GM18498 (cell line): Measurements from ENCODE around the gene CSDE1.

Experiments used
- ATAC-seq: cut with Tn5 transposase; IDR thresholded peaks from one replicate; pipeline ENCODE4 v1.9.1; 2021; ENCODE audit warnings: mild to moderate bottlenecking, moderate library complexity; ENCODE audit not compliant: unreplicated experiment

The CSDE1 gene

DNA sequence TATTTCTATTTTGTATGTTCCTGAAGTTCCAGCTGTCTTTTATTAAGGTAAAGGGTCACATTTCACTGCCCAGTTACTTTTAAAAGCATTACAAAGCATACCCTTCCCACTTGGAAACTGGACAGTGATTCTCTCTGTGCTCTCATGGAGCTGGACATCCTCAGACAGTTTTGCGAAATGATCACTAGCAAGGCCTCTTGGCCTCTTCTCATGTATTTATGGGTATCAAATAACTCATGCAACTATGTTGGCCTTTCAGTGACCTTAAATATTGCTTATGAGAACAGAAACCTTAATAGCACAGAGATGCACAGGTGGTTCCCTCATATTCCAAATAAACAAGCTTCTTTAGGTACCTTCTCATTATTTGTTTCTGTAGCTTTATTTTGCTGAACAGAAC lies 54.5 kb downstream of the CSDE1 start:
- peak; percentile 54 for ATAC-seq

DNA sequence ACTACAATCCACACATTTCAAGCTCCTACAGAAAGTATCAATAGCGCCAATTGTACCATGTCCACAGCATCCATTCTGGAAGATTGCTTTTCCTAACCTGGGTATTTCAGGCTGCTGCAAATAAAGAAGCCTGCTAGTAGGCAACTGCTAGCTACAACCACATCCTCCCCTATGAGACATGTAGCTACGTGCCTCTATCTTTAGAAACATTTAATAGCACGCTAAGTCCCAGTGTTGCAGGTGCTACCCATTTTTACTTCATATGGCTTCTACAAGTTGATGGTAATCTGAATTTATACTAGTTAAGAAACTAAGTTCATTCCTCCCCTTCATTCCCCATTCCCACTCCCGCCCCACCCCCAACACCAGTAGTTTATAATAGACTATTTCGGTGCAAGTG lies 55.0 kb downstream of the CSDE1 start:
- ATAC-seq = no peak

DNA sequence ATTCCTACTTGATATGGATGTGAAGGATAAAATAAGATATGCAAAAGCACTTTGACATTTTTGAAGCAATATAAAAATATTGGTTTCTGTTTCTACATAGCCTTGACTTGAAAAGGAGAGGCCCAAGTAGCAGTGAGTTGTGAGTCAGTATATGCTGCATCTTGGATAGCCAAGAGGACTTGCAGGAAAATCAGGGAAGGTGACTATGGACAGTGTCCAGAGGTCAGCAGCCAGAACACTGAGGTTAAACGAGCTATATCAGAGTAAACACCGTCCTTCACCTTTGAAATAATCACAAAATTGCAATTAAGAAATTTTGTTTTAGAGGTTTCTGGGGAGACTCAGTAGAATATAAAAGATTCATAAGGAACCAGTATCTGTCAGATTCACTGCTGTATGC lies 55.9 kb downstream of the CSDE1 start:
- ATAC-seq = no peak

DNA sequence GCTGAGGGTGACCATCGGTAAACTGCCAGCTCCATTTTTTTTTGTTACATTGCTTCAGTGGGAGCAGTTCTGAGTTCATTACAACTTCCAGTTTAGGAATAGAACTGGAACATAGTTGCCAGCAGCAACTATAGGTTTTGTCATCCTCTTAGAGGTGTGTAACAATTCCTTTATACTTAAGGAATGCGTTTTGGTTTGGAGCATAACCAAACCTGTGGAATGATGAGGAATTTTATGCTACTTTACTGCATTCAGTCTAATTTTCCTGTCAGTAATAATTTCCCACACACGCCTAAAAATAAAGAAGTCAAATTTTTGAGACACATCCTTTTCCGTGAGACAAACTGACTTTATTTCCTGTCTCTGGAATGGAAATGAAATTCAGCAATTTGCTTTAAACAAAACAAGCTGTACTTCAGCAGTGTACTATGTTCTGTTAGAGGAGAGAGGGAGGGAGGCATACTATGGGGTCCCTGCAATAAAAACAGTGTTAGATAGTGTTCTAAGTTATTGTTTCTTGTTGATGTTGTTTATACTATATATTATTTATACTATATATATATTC lies 57.7 kb downstream of the CSDE1 start:
- no peak for ATAC-seq

DNA sequence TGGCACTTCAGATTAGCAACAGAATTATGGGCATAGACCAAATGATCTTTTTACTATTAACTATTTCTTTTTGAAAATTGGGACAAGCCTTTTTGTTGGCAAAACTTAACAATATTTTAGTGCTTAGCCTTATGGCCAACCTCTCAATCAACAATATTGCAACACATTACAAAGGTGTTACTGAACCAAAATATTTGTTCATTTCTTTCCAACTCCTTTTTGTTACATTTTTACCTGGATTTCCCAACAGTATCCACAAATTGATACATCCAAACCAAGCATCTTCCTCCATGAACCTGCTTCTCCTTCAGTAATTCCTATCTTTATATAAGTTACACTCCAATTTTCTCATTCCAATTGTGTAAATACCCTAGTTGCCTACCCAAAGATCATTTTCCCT lies 61.0 kb downstream of the CSDE1 start:
- no peak for ATAC-seq

DNA sequence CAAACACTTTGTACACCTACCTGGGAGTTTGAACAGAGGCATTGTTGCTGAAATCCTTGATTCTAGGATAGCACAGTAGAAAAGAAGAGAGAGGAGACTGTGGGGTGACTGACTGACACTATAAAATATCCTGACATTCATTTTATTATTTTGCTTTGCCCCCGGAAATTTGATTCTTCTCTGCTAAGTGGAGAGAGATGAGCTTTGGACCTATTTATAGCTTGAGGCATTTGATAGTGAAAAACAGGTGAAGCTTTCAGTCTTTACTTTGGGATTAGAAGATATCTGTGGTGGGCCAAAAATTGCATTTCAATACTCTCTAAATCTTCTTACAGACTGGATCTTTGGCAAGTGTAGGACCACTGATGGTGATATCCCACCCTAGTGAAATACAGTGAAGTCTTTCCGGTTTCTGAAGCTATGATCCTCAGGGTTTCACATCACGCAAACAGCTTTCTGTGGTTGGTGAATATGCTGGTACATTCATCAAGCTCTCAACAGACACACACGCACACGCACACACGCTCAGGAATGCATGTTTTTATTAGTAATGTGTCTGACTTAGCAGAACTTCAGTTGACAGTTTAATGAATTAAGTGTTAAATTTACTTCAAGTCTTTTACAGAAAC lies 62.2 kb downstream of the CSDE1 start, which contains the start of gene AMPD1:
Gene AMPD1 (minus strand): TSS at position 117 of the 629 bp plus-strand sequence. CDS start 75 bp downstream, at position 42.
- no peak for ATAC-seq

DNA sequence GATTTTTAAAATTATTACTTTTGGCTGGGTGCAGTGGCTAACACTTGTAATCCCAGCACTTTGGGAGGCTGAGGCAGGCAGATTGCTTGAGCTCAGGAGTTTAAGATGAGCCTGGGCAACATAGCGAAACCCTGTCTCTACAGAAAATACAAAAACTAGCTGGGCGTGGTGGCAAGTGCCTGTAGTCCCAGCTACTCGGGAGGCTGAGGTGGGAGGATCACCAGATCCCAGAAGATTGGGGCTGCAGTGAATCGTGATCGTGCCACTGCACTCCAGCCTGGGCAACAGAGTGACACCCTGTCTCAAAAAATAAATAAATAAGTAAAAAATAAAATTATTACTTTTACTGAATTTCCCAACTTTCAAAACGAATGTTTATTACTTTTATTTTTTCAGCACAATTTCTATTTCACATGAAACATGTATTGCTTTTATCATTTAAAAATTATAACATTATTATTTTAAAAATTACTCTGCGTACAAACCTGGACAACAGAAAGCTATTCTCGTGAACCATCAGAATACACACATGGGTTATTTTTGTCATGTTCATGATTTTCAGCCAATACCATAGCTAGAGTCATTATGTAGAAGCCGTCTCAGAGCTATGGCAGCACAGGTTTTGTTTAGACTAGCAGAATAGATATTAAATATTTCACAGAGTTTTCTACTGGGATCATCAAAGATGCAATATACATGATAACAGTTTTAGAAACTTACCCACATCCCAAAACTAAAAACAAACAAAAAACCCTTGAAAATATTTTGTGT lies 63.1 kb downstream of the CSDE1 start:
- ATAC-seq = no peak

DNA sequence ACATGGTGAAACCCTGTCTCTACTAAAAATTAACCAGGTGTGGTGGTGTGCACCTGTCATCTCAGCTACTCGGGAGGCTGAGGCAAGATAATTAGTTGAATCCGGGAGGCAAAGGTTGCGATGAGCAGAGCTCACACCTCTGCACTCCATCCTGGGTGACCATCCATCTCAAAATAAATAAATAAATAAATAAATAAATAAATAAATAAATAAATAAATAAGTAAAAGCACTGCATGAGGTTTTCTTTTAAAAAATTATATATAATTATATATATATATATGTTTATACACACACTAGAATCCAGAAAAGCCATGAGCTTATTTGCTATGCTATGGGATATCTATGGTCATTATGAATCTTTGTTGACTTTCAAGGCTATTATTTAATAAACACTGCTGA lies 64.8 kb downstream of the CSDE1 start:
- no peak for ATAC-seq

DNA sequence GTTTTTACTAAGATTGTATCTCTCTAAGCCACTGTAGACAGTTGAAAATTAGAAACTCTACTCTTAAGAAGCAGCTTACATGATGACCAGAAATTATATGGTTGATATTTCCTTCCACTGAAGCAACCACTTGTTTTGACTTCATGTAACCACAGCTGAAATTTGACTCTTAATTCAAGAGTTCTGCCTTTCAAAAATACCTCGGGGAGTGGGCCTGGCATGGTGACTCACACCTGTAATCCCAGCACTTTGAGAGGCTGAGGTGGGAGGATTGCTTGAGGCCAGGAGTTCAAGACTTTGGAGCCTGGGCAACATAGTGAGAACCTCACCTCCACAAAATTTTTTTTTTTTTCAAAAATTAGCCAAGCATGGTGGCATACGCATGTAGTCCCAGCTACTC lies 66.7 kb downstream of the CSDE1 start:
- no peak for ATAC-seq

DNA sequence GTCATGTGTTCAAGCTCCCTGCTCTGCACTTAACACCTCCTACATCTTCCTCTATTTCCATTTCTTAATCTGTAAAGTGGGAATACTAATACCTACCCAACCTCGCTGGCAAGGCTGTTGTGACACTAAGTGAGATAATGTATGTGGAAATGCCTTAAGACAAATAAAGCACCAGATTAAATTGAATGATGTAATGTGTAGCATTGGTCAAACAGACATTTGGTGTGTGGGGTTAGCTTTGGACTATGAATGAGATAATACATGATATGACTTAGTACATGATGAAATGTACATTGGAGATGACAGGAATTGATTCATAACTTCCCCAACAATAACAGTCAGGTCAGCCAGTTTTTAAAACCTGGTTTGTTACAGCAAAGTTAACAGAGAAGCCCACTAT lies 67.6 kb downstream of the CSDE1 start:
- no peak for ATAC-seq

DNA sequence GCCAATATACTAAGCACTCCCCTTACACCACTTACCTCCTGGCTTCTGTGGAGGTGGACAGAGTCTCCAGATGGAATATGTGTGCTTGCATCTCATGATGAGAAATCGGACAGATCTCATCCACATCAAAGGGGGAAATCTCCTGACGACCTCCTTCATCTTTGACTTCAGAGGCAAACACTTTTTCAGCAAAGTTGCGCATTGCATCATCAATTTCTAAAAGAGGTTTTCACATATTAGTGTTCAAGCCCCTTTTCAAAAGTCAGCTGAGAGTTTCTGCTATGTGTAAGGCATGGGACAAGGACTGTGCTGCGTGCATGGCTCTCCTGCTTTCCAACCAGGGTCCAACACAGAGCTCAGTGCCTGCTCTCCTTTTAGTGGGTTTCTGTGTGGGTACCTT lies 69.3 kb downstream of the CSDE1 start:
- ATAC-seq = no peak

DNA sequence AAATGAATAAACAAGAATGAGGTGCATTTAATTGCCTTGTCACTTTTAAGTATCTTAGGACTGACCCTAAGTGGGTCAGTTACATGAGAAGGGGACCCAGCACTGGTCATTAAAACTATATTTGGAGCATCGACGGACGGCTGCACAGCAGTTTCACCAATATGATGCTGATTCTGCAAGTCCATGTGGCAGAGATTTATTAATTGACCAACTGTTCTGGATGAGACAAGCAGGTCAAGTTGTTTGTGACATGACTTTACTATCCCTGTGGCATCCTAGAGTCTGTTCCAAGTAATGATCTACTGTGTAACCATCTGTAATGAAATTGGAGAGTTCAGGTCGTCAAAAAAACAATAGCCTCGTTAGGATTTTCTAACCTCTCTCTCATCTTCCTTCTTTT lies 71.9 kb downstream of the CSDE1 start:
- no peak for ATAC-seq

DNA sequence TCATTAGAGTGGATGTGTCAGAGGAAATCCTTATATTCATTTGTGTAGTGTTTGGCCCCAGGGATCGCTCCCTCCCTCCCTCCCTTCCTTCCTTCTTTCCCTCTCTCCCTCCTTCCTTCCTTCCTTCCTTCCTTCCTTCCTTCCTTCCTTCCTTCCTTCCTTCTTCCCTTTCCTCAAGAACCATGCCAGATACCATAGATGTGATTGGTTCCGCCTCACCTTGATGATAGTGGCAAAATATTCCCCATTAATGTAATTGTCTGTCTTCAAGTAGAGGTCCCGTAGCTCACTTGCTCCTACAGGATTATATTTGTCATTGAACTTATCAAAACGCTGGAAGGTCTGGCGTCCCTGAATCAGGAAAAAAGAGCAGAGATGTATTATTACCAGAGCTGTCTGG lies 80.1 kb downstream of the CSDE1 start:
- ATAC-seq = no peak

DNA sequence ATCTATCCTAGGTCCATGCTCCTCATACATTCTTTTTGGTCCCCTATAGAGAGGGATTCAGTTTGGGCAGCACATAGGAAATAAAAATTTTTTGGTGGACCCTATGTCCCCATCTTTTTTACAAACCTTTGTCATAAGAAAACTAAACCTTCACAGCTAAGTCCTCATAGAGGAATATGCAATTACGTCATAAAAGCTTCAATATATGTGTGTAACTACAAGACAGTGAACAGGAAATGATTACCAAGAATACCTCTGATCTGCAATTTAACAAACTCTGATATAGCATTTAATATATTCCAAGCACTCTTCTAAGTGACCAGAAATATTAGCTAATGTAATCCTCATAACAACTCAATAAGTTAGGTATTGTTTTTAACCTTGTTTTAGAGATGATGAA lies 81.7 kb downstream of the CSDE1 start:
- ATAC-seq = no peak

DNA sequence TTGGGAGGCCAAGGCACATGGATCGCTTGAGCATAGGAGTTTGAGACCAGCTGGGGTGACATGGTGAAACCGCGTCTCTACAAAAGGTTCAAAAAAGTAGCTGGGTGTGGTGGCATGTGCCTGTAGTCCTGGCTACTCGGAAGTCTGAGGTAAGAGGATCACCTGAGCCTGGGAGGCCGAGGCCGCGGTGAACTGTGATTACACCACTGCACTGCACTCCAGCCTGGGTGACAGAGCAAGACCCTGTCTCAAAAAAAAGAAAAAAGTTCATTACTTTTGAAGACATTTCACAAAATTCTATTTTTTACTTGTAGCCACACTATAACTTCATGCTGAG lies 85.9 kb downstream of the CSDE1 start:
- no peak for ATAC-seq

DNA sequence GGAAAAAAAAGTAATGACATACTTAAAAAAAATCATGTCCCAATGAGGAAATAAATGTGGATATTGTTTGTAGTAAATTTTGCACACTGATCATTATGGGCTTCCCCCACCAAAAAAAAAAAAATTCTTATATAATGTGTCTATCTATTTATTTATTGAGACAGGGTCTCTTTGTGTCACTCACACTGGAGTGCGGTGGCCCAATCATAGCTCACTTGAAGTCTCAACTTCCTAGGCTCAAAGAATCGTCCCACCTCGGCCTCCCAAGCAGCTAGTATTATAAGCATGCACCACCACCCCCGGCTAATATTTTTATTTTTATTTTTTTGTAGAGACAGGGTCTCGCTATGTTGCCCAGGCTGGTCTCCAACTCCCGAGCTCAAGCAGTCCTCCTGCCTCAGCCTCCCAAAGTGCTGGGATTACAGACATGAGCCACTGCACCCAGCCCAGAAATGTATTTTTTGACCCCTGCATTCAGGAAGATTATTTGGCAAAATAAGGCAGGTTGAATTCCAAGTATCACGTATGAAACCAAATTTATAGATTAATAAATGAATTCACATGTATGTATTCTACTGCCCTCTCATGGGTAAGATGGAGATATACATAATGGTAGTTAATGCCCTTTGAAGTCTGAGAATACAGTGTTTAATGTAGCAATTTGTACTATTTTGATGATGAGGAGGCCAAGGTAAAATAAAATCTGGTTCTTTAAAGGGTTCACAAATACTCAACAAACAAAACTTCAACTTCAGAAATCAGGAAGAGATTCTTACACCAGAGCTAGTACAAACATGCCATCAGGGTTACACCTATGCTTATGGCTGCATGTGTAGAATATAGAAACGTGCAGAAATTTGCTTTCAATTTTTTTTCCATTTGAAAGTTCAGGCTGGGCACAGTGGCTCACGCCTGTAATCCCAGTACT lies 86.5 kb downstream of the CSDE1 start:
- no peak for ATAC-seq

DNA sequence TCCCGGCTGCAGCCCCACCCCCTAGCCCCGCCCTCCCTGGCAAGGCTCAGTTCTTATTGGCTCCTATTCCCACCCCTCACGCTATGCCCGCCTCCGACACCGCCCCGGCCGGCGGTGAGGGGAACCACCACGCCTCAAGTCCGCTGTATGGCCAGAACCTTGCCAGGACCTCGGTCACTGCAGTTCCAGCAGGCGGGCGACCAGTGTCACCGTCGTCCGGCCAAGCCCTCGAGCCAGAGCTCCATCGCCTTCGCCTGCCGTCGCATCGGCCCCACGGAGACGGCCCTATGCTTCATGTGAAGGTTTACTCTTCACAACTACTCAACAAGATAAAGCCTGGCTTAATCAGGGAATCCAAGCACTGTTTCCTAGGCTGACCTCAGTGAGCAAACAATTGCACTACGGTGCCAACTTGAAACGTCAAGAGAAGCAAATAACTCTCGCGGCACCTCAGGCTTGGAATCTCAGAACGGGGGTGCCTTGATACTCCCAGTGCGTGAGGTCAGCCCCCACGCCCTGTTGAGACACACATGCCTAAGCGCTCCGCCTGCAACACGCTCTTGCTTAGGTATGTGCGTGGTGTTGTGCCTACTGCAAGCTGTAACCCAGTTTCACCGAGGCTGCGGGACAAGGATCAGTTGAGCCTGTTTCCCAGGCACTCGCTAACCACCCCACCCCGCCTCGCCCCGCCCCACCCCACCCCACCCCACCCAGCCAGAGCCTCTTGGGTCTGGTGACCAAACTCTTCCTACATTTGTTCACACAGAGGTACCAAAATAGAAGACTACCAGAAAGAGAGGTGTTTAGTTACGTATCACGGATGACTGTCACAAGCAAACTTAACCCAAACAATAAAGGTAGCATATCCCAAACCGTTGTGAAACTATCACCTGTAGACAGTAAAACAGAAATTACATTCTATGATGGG lies 87.4 kb downstream of the CSDE1 start:
- peak; percentile 99 for ATAC-seq

DNA sequence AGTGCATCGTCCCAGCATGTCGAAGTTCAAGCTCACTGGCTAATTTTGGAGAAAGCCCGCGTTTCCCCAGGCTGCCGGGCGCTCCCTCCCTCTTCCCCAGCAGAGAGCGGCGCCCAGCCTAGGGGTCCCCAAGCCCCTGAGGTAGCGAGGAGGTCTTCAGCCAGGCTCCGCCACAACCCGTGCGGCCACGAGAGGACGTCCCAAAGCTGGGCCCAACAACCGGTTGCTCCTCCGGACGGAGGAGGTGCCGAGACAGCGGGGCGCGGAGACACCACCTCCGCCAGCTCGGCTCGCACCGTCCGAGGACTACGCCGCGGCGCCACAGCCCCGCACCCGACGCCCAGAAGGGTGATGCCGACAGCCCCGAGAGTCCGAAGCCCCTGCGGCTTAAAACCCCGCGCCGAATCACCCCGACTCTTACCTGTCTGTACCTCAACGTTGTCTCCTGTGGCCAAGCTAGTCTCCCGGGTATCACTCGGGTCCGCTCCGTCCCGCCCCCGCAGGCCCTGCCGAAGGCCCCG lies 88.2 kb downstream of the CSDE1 start, which contains the start of gene DENND2C:
Gene DENND2C (minus strand): TSS at position 488 of the 521 bp plus-strand sequence. CDS start 44,065 bp downstream, outside the sequence.
- peak; percentile 70 for ATAC-seq

DNA sequence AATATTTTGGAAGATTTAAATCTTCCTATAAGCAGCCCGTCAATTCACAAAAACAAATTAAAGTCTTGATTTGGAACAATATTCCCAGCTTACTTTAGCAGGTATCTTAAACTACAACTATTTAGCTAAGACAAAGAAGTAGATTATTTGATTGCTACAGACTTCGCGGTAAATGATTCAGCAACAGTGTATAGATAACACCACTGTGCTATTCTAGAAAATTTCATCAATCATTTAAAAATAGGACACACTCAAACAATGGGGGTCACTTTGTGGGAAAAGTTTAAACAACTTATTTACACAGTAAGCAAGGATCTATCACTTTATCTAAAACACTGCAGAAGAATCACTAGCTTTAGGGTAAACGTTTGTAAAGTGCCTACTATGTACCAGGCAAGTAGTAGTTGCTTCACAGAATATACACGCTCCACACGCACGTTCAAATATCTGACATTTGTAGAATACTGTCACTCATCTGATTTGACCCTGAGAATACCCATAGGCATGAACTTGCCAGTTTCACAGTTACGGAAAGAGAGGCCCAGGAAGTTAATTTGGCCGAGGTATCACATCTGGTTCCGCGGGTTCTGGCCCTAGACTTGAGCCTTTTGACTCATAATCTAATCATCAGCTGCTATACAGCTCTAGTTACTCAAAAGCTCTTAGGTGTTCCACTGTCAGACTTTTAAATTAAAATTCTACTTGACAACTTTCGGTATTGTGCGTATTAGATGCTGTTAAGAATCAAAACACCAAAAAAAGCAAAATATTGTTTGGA lies 88.8 kb downstream of the CSDE1 start:
- ATAC-seq = no peak
